HCT116 (cell line): ENCODE results near the gene GRHL1. TPM values are rescaled to one million over a fixed set of nuclear protein-coding genes. Genes with fewer than 3 reads are reported as not detected.

ENCODE experiments used
- ATAC-seq: fragments of 200-7000 bp; cut with Tn5 transposase; 2 replicates; pipeline ENCODE4 v1.9.1; 2020; ENCODE audit warnings: mild to moderate bottlenecking, moderate library complexity
- BruUV-seq: library from RNA; stranded (reverse); fragments of 400-500 nt; replicated peaks from 2 replicates; lab custom pipeline; 2021; lab: Mats Ljungman, UMichigan
- CTCF ChIA-PET: fragments of 300-600 bp; sonication (Branson Sonifier 250); formaldehyde crosslinking; loops from one replicate; lab custom pipeline; 2021; ENCODE audit warnings: antibody characterized with exemption; lab: Charles Lee
- POLR2A ChIA-PET: fragments of 300-600, 350-600 bp; sonication (Branson Sonifier 250); formaldehyde crosslinking; loops from one replicate; lab custom pipeline; 2021; ENCODE audit warnings: antibody characterized with exemption; lab: Charles Lee
- RAD21 ChIA-PET, 2 experiments: fragments of 300-600 bp; sonication (Branson Sonifier 250); formaldehyde crosslinking; loops; one replicate each; lab custom pipeline; 2023; ENCODE audit warnings: low total read pairs in 2 of 2; ENCODE audit not compliant: uncharacterized antibody in 2 of 2, unreplicated experiment in 2 of 2, low non-redundant PET in 1 of 2; lab: Charles Lee
- DNase-seq: peaks from one replicate; pipeline ENCODE4 v3.0.0-alpha.2; 2010; ENCODE audit warnings: low read depth, low spot score
- H2AFZ ChIP-seq: fragments of 200-600 bp; shearing (Covaris generic), sonication (generic); 2 replicates; pipeline ENCODE4 v1.6.1; 2017; ENCODE audit warnings: low read depth, mixed run types, mixed read lengths, antibody characterized with exemption, low read length; ENCODE audit not compliant: poor library complexity, severe bottlenecking
- H3K27ac ChIP-seq: 2 replicates; pipeline ENCODE4 v1.5.1; 2012; ENCODE audit warnings: low read depth, low read length
- H3K27me3 ChIP-seq: fragments of 200-600 bp; sonication (generic); 2 replicates; pipeline ENCODE4 v1.6.1; 2016; ENCODE audit warnings: mixed run types, low read length, mixed read lengths; ENCODE audit not compliant: insufficient read depth
- H3K36me3 ChIP-seq, 2 experiments: fragments of 200-500 bp in 1 of 2; fragments of 200-600 bp in 1 of 2; sonication (Bioruptor generic) in 1 of 2; sonication (generic) in 1 of 2; 2 replicates each; pipeline versions ENCODE4 v1.5.1 to v1.6.1; 2014 to 2016; ENCODE audit warnings: low read length in 2 of 2, inconsistent platforms in 1 of 2, mixed read lengths in 1 of 2, mixed run types in 1 of 2; ENCODE audit not compliant: insufficient read depth in 2 of 2, control insufficient read depth in 1 of 2
- H3K4me1 ChIP-seq, 2 experiments: fragments of 200-600 bp in 1 of 2; sonication (generic) in 1 of 2; 2 replicates each; pipeline versions ENCODE4 v1.5.1 to v1.6.1; 2012 to 2017; ENCODE audit warnings: low read length in 2 of 2, inconsistent platforms in 1 of 2, mild to moderate bottlenecking in 1 of 2, mixed read lengths in 1 of 2, mixed run types in 1 of 2, moderate library complexity in 1 of 2; ENCODE audit not compliant: insufficient read depth in 2 of 2, control insufficient read depth in 1 of 2
- H3K4me2 ChIP-seq: fragments of 200-600 bp; sonication (generic); 2 replicates; pipeline ENCODE4 v1.6.1; 2017; ENCODE audit warnings: mixed run types, low read length, mixed read lengths
- H3K4me3 ChIP-seq, 2 experiments: fragments of 200-600 bp in 1 of 2; sonication (generic) in 1 of 2; replicated peaks in 1 of 2; 2 replicates each; pipeline ENCODE4 v1.5.1; 2011 to 2016; ENCODE audit warnings: low read length in 2 of 2, control low read depth in 1 of 2, low read depth in 1 of 2, mild to moderate bottlenecking in 1 of 2, mixed read lengths in 1 of 2, mixed run types in 1 of 2
- H3K79me2 ChIP-seq: fragments of 200-600 bp; sonication (generic); 2 replicates; pipeline ENCODE4 v1.6.1; 2017; ENCODE audit warnings: mild to moderate bottlenecking, mixed run types, low read length, moderate library complexity, mixed read lengths; ENCODE audit not compliant: insufficient read depth
- H3K9ac ChIP-seq: fragments of 200-600 bp; sonication (generic); 2 replicates; pipeline ENCODE4 v1.6.1; 2016; ENCODE audit warnings: low read length, mixed read lengths
- H3K9me2 ChIP-seq: fragments of 200-600 bp; sonication (generic), shearing (Covaris generic); 2 replicates; pipeline ENCODE4 v1.6.1; 2017; ENCODE audit warnings: mixed run types, mild to moderate bottlenecking, moderate library complexity; ENCODE audit not compliant: insufficient read depth
- H3K9me3 ChIP-seq, 2 experiments: fragments of 200-500 bp in 1 of 2; fragments of 200-600 bp in 1 of 2; sonication (Bioruptor generic) in 1 of 2; sonication (generic) in 1 of 2; 2 replicates each; pipeline ENCODE4 v1.6.1; 2014 to 2017; ENCODE audit warnings: low read length in 2 of 2, mixed read lengths in 2 of 2, inconsistent platforms in 1 of 2, low read depth in 1 of 2, mild to moderate bottlenecking in 1 of 2, mixed run types in 1 of 2, moderate library complexity in 1 of 2; ENCODE audit not compliant: control insufficient read depth in 1 of 2, insufficient read depth in 1 of 2
- H4K20me1 ChIP-seq: fragments of 200-600 bp; sonication (generic), shearing (Covaris generic); 2 replicates; pipeline ENCODE4 v1.6.1; 2017; ENCODE audit warnings: mixed run types, mild to moderate bottlenecking, moderate library complexity; ENCODE audit not compliant: insufficient read depth
- JUND ChIP-seq: IDR thresholded peaks from 2 replicates; pipeline ENCODE4 v1.6.1; 2012
- POLR2AphosphoS5 ChIP-seq: IDR thresholded peaks from 2 replicates; pipeline ENCODE4 v1.6.1; 2011; ENCODE audit warnings: mild to moderate bottlenecking, low read depth, low read length, moderate library complexity
- SP1 ChIP-seq: IDR thresholded peaks from 2 replicates; pipeline ENCODE4 v1.6.1; 2012; ENCODE audit warnings: low read depth
- SRF ChIP-seq: IDR thresholded peaks from 2 replicates; pipeline ENCODE4 v1.6.1; 2012; ENCODE audit warnings: low read depth
- YY1 ChIP-seq: IDR thresholded peaks from 2 replicates; pipeline ENCODE4 v1.6.1; 2011; ENCODE audit warnings: low read length, low read depth, moderate library complexity, mild to moderate bottlenecking; ENCODE audit not compliant: insufficient replicate concordance; ENCODE audit errors: extremely low read depth
- intact Hi-C: fragments of 100-400 bp; cut with micrococcal nuclease; formaldehyde crosslinking; loops from 2 replicates; pipeline ENCODE4 v1.10.0; 2022
- total RNA-seq: library from RNA; stranded (reverse); gene quantifications from one replicate; pipeline ENCODE4 v1.2.1, GENCODE V29; 2021; ENCODE audit not compliant: unreplicated experiment

Gene GRHL1
- total RNA-seq, 1 experiment from 2014 or later: 8.5 TPM

DNA sequence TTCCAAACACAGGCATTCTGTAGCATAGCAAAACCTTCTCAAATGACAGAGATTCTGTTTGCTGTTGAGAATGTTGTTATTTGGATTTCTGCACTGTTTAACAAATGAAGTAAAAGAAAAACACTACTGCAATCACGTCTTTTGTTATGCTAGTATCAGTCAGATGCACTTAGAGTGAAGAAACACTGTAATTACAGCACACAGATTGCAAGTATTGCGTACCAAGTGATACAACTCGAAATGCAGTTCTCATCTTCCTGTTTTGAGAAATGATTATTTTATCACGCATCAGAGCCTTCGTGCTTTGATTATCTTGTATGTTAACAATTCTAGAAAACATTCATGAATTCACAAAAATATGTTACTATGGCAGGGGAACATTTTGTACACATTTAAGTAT, 50.1 kb downstream of the GRHL1 start:
- Histone ChIP-seq H3K36me3 (peaks cover 0 to 3% of the 10 kb centered on the region in 2 experiments; a peak in 1 of 4 replicates), H3K9me2 (no peaks in the 10 kb centered on the region), H3K4me2 (no peak overlapping the region), H3K9ac (no peak overlapping the region), H3K4me1 (peaks cover 0 to under 1% of the 10 kb centered on the region in 2 experiments; a peak in 1 of 4 replicates), H3K4me3 (no peak overlapping the region), H2AFZ (no peak overlapping the region), H3K27me3 (no peaks in the 10 kb centered on the region), H3K79me2 (no peaks in the 10 kb centered on the region), H3K27ac (no peak overlapping the region), H3K9me3 (no peaks in the 10 kb centered on the region), H4K20me1 (no peaks in the 10 kb centered on the region)
- intact Hi-C loops: no loop called here
- ChIA-PET CTCF (interaction anchor here (1.0 kb wide), 1 partner anchor 17 kb away, joined by 3 read pairs; no protein-coding TSS in a partner anchor), RAD21 (no interaction called here), POLR2A (no interaction called here)
- BruUV-seq: no TSS peak
- DNase-seq: no peak
- no peak for ATAC-seq
- no peak for TF ChIP-seq SP1
- no peak for TF ChIP-seq YY1
- TF ChIP-seq JUND: no peak
- TF ChIP-seq SRF: no peak
- TF ChIP-seq, all 23 proteins: peak for 0

DNA sequence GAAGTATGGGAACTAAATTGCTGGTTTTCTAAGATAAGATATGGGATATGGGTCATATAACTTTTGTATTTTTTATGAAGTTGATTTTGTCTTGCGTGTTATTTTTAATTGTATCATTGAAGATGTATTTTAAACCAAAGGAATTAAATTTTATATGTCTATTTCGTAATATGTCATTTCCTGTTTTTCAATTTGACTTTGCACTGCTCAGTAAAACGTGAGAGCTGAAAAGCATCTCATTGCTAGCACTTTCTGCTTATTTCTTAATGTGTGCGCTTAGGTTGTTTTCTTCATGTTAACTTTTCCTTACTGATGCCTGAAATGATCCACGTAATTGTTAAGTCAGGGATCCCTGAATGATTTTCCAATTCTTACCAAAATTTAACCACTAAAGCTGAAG, 50.6 kb downstream of the GRHL1 start:
- no peak overlapping the region for H2AFZ ChIP-seq
- intact Hi-C loops: no loop called here
- ATAC-seq: no peak
- H3K4me2 ChIP-seq: no peak overlapping the region
- peaks cover 0 to 6% of the 10 kb centered on the region in 2 experiments; a peak in 1 of 4 replicates for H3K4me1 ChIP-seq
- no peak for TF ChIP-seq POLR2AphosphoS5
- H3K36me3 ChIP-seq: peaks cover 0 to 3% of the 10 kb centered on the region in 2 experiments; a peak in 1 of 4 replicates
- H3K9ac ChIP-seq: no peak overlapping the region
- H3K4me3 ChIP-seq: no peak overlapping the region
- CTCF ChIA-PET: interaction anchor here (1.3 kb wide), 1 partner anchor 18 kb away, joined by 3 read pairs; no protein-coding TSS in a partner anchor
- POLR2A ChIA-PET: no interaction called here
- H3K27ac ChIP-seq: no peak overlapping the region
- H3K9me2 ChIP-seq: no peaks in the 10 kb centered on the region
- BruUV-seq: no TSS peak
- H3K27me3 ChIP-seq: no peaks in the 10 kb centered on the region
- H3K79me2 ChIP-seq: no peaks in the 10 kb centered on the region
- RAD21 ChIA-PET: no interaction called here
- no peak for DNase-seq
- no peaks in the 10 kb centered on the region for H4K20me1 ChIP-seq
- H3K9me3 ChIP-seq: no peaks in the 10 kb centered on the region
